Measurements from ENCODE around the gene RUFY4. TPM values are rescaled to one million over a fixed set of nuclear protein-coding genes. Genes with fewer than 3 reads are reported as not detected.
A peak's percentile ranks its signal among the peaks of the same experiment; 100 is the strongest.
"Not testable (repeated sequence)": the region's sequence is repeated elsewhere in the genome, so short reads cannot be mapped to it uniquely, and the experiment has no call there.

Gene RUFY4, protein sequence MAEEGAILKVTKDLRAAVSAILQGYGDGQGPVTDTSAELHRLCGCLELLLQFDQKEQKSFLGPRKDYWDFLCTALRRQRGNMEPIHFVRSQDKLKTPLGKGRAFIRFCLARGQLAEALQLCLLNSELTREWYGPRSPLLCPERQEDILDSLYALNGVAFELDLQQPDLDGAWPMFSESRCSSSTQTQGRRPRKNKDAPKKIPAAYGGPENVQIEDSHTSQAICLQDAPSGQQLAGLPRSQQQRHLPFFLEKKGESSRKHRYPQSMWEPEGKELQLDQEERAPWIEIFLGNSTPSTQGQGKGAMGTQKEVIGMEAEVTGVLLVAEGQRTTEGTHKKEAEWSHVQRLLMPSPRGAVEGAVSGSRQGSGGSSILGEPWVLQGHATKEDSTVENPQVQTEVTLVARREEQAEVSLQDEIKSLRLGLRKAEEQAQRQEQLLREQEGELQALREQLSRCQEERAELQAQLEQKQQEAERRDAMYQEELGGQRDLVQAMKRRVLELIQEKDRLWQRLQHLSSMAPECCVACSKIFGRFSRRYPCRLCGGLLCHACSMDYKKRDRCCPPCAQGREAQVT
- total RNA-seq (not detected in 2 replicates), polyA plus RNA-seq (not detected in 2 replicates), polyA minus RNA-seq (ENCODE audit: low replicate concordance) (not detected in 2 replicates)
- polyA plus RNA-seq (2012): not detected in 2 replicates

DNA sequence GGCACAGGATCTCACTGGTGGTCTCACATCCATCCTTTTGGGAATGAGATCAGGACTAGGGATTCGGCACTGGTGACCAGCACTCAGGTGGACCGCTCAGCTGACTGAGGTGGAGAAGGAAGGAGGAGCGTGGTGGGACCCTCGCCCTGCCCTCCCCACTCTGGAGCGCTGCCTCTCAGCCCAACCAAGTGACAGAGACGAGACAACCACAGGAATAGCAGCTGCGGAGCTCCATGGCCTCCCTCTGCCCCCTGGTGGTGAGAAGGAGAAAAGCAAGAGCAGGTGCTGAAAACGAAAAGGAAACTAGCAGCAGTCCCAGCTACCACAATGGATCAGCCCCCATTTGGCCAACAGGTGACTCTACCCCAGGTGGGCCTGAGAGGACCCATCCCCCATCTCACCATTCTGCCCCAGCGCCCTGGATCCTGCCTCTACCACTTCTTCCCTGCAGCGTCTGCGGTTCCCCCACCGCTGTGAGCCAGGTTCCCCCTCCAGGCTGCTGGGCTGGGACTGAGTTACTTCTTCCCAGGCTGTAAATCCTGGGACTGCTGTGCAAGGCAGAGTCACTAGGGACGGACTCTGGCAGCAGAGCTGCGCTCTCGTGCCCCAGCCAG, at the start of gene RUFY4:
TSS of gene RUFY4 (plus strand) at position 533 of the 614 bp plus-strand sequence. CDS start 1,353 bp downstream, outside the sequence.
- H3K9ac ChIP-seq (ENCODE audit: insufficient read depth, low read length); H3K4me2 ChIP-seq (ENCODE audit: extremely low read depth, insufficient read depth, low read length); H2AFZ ChIP-seq (ENCODE audit: low read length); H3K4me1 ChIP-seq (ENCODE audit: control insufficient read depth, extremely low read depth, insufficient read depth, low read length); H4K20me1 ChIP-seq (ENCODE audit: control insufficient read depth, extremely low read depth, insufficient read depth, low read length); H3K79me2 ChIP-seq (ENCODE audit: control insufficient read depth, insufficient read depth, low read length); H3K36me3 ChIP-seq (ENCODE audit: control insufficient read depth, insufficient read depth, low read length); H3K9me3 ChIP-seq (ENCODE audit: control insufficient read depth, insufficient read depth, low read depth, low read length); H3K27ac ChIP-seq (ENCODE audit: insufficient read depth, low read length): not testable (repeated sequence)
- Histone ChIP-seq H3K4me3 (replicated peaks in 1 of 4; ENCODE audit: control extremely low read depth in 1 of 4, insufficient read depth in 1 of 4, low read depth in 3 of 4, low read length in 4 of 4) (peak within 1 kb of the TSS in 2 of 4 experiments; percentile 34 to 39), H3K27me3 (ENCODE audit: control insufficient read depth, insufficient read depth, low read length) (peaks cover 19% of the 10 kb centered on the region)
- DNase-seq (ENCODE audit: low read depth in 2 of 2): peak; percentile 57 to 66
- TF ChIP-seq, protein P1, sequence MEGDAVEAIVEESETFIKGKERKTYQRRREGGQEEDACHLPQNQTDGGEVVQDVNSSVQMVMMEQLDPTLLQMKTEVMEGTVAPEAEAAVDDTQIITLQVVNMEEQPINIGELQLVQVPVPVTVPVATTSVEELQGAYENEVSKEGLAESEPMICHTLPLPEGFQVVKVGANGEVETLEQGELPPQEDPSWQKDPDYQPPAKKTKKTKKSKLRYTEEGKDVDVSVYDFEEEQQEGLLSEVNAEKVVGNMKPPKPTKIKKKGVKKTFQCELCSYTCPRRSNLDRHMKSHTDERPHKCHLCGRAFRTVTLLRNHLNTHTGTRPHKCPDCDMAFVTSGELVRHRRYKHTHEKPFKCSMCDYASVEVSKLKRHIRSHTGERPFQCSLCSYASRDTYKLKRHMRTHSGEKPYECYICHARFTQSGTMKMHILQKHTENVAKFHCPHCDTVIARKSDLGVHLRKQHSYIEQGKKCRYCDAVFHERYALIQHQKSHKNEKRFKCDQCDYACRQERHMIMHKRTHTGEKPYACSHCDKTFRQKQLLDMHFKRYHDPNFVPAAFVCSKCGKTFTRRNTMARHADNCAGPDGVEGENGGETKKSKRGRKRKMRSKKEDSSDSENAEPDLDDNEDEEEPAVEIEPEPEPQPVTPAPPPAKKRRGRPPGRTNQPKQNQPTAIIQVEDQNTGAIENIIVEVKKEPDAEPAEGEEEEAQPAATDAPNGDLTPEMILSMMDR (conservative IDR thresholded peaks at IDR 0.05 in 1 of 2, IDR thresholded peaks at IDR 0.05 in 1 of 2; ENCODE audit: low read depth in 1 of 2, low read length in 2 of 2): peak; percentile 51 to 80

DNA sequence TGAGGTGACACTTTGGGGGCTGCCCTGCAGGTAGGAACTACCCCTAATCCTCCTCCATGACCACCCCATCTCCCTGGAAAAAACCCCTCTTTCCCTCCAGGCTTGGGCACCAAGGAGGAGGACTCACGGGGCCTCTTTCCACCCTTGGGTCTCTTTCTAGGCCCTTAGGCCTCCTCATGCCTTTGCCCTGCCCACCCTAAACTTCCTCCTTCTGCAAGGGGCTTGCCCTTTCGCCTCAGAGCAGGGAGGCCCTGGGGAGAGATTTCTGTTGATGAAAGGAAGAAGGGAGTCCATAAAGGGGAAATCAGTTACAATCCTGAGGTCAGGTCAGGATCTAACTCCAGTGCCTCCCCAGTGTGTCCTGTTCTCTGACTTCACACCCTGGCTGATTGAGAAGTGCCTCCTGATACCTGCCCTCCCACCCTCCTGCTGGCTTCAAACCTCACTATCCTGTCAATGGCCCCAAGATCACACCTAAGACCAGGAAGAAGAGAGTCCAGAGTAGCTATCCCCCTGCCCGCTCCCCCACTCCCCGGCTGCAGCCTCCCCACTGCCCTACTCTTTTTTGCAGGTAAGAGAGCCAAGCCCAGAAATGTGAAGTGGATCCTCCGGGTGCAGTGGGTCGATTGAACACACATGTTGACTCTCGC, 49.5 kb upstream of the RUFY4 start:
- DNase-seq (ENCODE audit: low read depth in 2 of 2): no peak
- H3K4me1 ChIP-seq (ENCODE audit: control insufficient read depth, extremely low read depth, insufficient read depth, low read length): no peaks in the 10 kb centered on the region

More for the DNA sequence above, 49.5 kb upstream of the RUFY4 start:
- Histone ChIP-seq H3K36me3 (ENCODE audit: control insufficient read depth, insufficient read depth, low read length) (no peaks in the 10 kb centered on the region), H3K27ac (ENCODE audit: insufficient read depth, low read length) (no peak overlapping the region), H3K9me3 (ENCODE audit: control insufficient read depth, insufficient read depth, low read depth, low read length) (no peaks in the 10 kb centered on the region), H3K4me2 (ENCODE audit: extremely low read depth, insufficient read depth, low read length) (no peak overlapping the region), H2AFZ (ENCODE audit: low read length) (no peak overlapping the region), H3K4me3 (replicated peaks in 1 of 4; ENCODE audit: control extremely low read depth in 1 of 4, insufficient read depth in 1 of 4, low read depth in 3 of 4, low read length in 4 of 4) (no peak overlapping the region), H3K9ac (ENCODE audit: insufficient read depth, low read length) (no peak overlapping the region), H4K20me1 (ENCODE audit: control insufficient read depth, extremely low read depth, insufficient read depth, low read length) (no peaks in the 10 kb centered on the region), H3K27me3 (ENCODE audit: control insufficient read depth, insufficient read depth, low read length) (peaks cover 3% of the 10 kb centered on the region), H3K79me2 (ENCODE audit: control insufficient read depth, insufficient read depth, low read length) (no peaks in the 10 kb centered on the region)
- no peak for TF ChIP-seq EZH2 (IDR thresholded peaks at IDR 0.05; ENCODE audit: low read length, missing control alignments)
- TF ChIP-seq, protein P1 (conservative IDR thresholded peaks at IDR 0.05 in 1 of 2, IDR thresholded peaks at IDR 0.05 in 1 of 2; ENCODE audit: low read depth in 1 of 2, low read length in 2 of 2): no peak
